HCT116 (cell line): Measurements from ENCODE around the gene SLC10A3. TPM values are rescaled to one million over a fixed set of nuclear protein-coding genes. Genes with fewer than 3 reads are reported as not detected.

Experiments used
- ATAC-seq: fragments of 200-7000 bp; cut with Tn5 transposase; 2 replicates; pipeline ENCODE4 v1.9.1; 2020; ENCODE audit warnings: mild to moderate bottlenecking, moderate library complexity
- BruUV-seq: library from RNA; stranded (reverse); fragments of 400-500 nt; replicated peaks from 2 replicates; lab custom pipeline; 2021; lab: Mats Ljungman, UMichigan
- CTCF ChIA-PET: fragments of 300-600 bp; sonication (Branson Sonifier 250); formaldehyde crosslinking; loops from one replicate; lab custom pipeline; 2021; ENCODE audit warnings: antibody characterized with exemption; lab: Charles Lee
- POLR2A ChIA-PET: fragments of 300-600, 350-600 bp; sonication (Branson Sonifier 250); formaldehyde crosslinking; loops from one replicate; lab custom pipeline; 2021; ENCODE audit warnings: antibody characterized with exemption; lab: Charles Lee
- RAD21 ChIA-PET, 2 experiments: fragments of 300-600 bp; sonication (Branson Sonifier 250); formaldehyde crosslinking; loops; one replicate each; lab custom pipeline; 2023; ENCODE audit warnings: low total read pairs in 2 of 2; ENCODE audit not compliant: uncharacterized antibody in 2 of 2, unreplicated experiment in 2 of 2, low non-redundant PET in 1 of 2; lab: Charles Lee
- DNase-seq: peaks from one replicate; pipeline ENCODE4 v3.0.0-alpha.2; 2010; ENCODE audit warnings: low read depth, low spot score
- H2AFZ ChIP-seq: fragments of 200-600 bp; shearing (Covaris generic), sonication (generic); 2 replicates; pipeline ENCODE4 v1.6.1; 2017; ENCODE audit warnings: low read depth, mixed run types, mixed read lengths, antibody characterized with exemption, low read length; ENCODE audit not compliant: poor library complexity, severe bottlenecking
- H3K27ac ChIP-seq: 2 replicates; pipeline ENCODE4 v1.5.1; 2012; ENCODE audit warnings: low read depth, low read length
- H3K27me3 ChIP-seq: fragments of 200-600 bp; sonication (generic); 2 replicates; pipeline ENCODE4 v1.6.1; 2016; ENCODE audit warnings: mixed run types, low read length, mixed read lengths; ENCODE audit not compliant: insufficient read depth
- H3K36me3 ChIP-seq, 2 experiments: fragments of 200-500 bp in 1 of 2; fragments of 200-600 bp in 1 of 2; sonication (Bioruptor generic) in 1 of 2; sonication (generic) in 1 of 2; 2 replicates each; pipeline versions ENCODE4 v1.5.1 to v1.6.1; 2014 to 2016; ENCODE audit warnings: low read length in 2 of 2, inconsistent platforms in 1 of 2, mixed read lengths in 1 of 2, mixed run types in 1 of 2; ENCODE audit not compliant: insufficient read depth in 2 of 2, control insufficient read depth in 1 of 2
- H3K4me1 ChIP-seq, 2 experiments: fragments of 200-600 bp in 1 of 2; sonication (generic) in 1 of 2; 2 replicates each; pipeline versions ENCODE4 v1.5.1 to v1.6.1; 2012 to 2017; ENCODE audit warnings: low read length in 2 of 2, inconsistent platforms in 1 of 2, mild to moderate bottlenecking in 1 of 2, mixed read lengths in 1 of 2, mixed run types in 1 of 2, moderate library complexity in 1 of 2; ENCODE audit not compliant: insufficient read depth in 2 of 2, control insufficient read depth in 1 of 2
- H3K4me2 ChIP-seq: fragments of 200-600 bp; sonication (generic); 2 replicates; pipeline ENCODE4 v1.6.1; 2017; ENCODE audit warnings: mixed run types, low read length, mixed read lengths
- H3K4me3 ChIP-seq, 2 experiments: fragments of 200-600 bp in 1 of 2; sonication (generic) in 1 of 2; replicated peaks in 1 of 2; 2 replicates each; pipeline ENCODE4 v1.5.1; 2011 to 2016; ENCODE audit warnings: low read length in 2 of 2, control low read depth in 1 of 2, low read depth in 1 of 2, mild to moderate bottlenecking in 1 of 2, mixed read lengths in 1 of 2, mixed run types in 1 of 2
- H3K79me2 ChIP-seq: fragments of 200-600 bp; sonication (generic); 2 replicates; pipeline ENCODE4 v1.6.1; 2017; ENCODE audit warnings: mild to moderate bottlenecking, mixed run types, low read length, moderate library complexity, mixed read lengths; ENCODE audit not compliant: insufficient read depth
- H3K9ac ChIP-seq: fragments of 200-600 bp; sonication (generic); 2 replicates; pipeline ENCODE4 v1.6.1; 2016; ENCODE audit warnings: low read length, mixed read lengths
- H3K9me2 ChIP-seq: fragments of 200-600 bp; sonication (generic), shearing (Covaris generic); 2 replicates; pipeline ENCODE4 v1.6.1; 2017; ENCODE audit warnings: mixed run types, mild to moderate bottlenecking, moderate library complexity; ENCODE audit not compliant: insufficient read depth
- H3K9me3 ChIP-seq, 2 experiments: fragments of 200-500 bp in 1 of 2; fragments of 200-600 bp in 1 of 2; sonication (Bioruptor generic) in 1 of 2; sonication (generic) in 1 of 2; 2 replicates each; pipeline ENCODE4 v1.6.1; 2014 to 2017; ENCODE audit warnings: low read length in 2 of 2, mixed read lengths in 2 of 2, inconsistent platforms in 1 of 2, low read depth in 1 of 2, mild to moderate bottlenecking in 1 of 2, mixed run types in 1 of 2, moderate library complexity in 1 of 2; ENCODE audit not compliant: control insufficient read depth in 1 of 2, insufficient read depth in 1 of 2
- H4K20me1 ChIP-seq: fragments of 200-600 bp; sonication (generic), shearing (Covaris generic); 2 replicates; pipeline ENCODE4 v1.6.1; 2017; ENCODE audit warnings: mixed run types, mild to moderate bottlenecking, moderate library complexity; ENCODE audit not compliant: insufficient read depth
- ATF3 ChIP-seq: IDR thresholded peaks from 2 replicates; pipeline ENCODE4 v1.6.1; 2012
- CBX3 ChIP-seq: IDR thresholded peaks from 2 replicates; pipeline ENCODE4 v1.6.1; 2012; ENCODE audit warnings: low read depth
- CEBPB ChIP-seq: IDR thresholded peaks from 2 replicates; pipeline ENCODE4 v1.6.1; 2012; ENCODE audit warnings: low read depth
- EGR1 ChIP-seq: IDR thresholded peaks from 2 replicates; pipeline ENCODE4 v1.6.1; 2012; ENCODE audit warnings: low read depth
- EZH2phosphoT487 ChIP-seq: fragments of 200-600 bp; IDR thresholded peaks from 2 replicates; pipeline ENCODE4 v1.6.1; 2018; ENCODE audit warnings: antibody characterized with exemption, borderline replicate concordance
- JUND ChIP-seq: IDR thresholded peaks from 2 replicates; pipeline ENCODE4 v1.6.1; 2012
- RAD21 ChIP-seq: IDR thresholded peaks from 2 replicates; pipeline ENCODE4 v1.6.1; 2012; ENCODE audit warnings: low read depth, mild to moderate bottlenecking
- SRF ChIP-seq: IDR thresholded peaks from 2 replicates; pipeline ENCODE4 v1.6.1; 2012; ENCODE audit warnings: low read depth
- ZNF274 ChIP-seq: fragments of 200-500 bp; sonication (Bioruptor generic); IDR thresholded peaks from 2 replicates; pipeline ENCODE4 v1.6.1; 2014; ENCODE audit warnings: mild to moderate bottlenecking, low read depth, low read length, inconsistent platforms
- intact Hi-C: fragments of 100-400 bp; cut with micrococcal nuclease; formaldehyde crosslinking; loops from 2 replicates; pipeline ENCODE4 v1.10.0; 2022
- total RNA-seq: library from RNA; stranded (reverse); gene quantifications from one replicate; pipeline ENCODE4 v1.2.1, GENCODE V29; 2021; ENCODE audit not compliant: unreplicated experiment
- TF ChIP-seq, protein P1 (sequence below): IDR thresholded peaks from 2 replicates; pipeline ENCODE4 v1.6.1; 2012
- TF ChIP-seq, protein P2 (sequence below), 3 experiments: fragments of 200-600 bp in 1 of 3; sonication (generic) in 1 of 3; IDR thresholded peaks in 2 of 3; conservative IDR thresholded peaks in 1 of 3; 2 replicates each; pipeline ENCODE4 v1.5.1; 2012 to 2017; ENCODE audit warnings: low read depth in 2 of 3, low read length in 2 of 3, antibody characterized with exemption in 1 of 3, borderline replicate concordance in 1 of 3, control low read depth in 1 of 3, mild to moderate bottlenecking in 1 of 3, mixed read lengths in 1 of 3, mixed run types in 1 of 3, moderate library complexity in 1 of 3; ENCODE audit not compliant: insufficient read depth in 1 of 3

SLC10A3 gene
- total RNA-seq, 1 experiment from 2014 or later: 16.2 TPM

DNA sequence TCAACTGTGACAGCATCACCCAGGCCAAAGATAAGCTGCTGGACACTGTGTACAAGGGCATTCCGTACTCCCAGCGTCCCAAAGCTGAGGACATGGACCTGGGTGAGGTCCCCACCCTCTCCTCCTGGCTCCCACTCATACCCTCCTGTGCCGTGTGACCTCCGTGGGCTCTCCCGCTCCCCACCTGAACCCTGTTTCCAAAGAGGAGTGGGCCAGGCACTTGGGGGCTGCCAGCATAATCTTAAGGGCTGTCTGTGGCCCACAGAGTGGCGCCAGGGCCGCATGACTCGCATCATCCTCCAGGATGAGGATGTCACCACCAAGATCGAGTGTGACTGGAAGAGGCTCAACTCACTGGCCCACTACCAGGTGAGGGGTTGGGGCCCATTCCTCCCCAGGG, 21.3 kb downstream of the SLC10A3 start:
- BruUV-seq: no TSS peak
- POLR2A ChIA-PET: no interaction called here
- intact Hi-C loops: no loop called here

More for the DNA sequence above, 21.3 kb downstream of the SLC10A3 start:
- no peaks in the 10 kb centered on the region for H4K20me1 ChIP-seq
- H3K4me2 ChIP-seq: no peak overlapping the region
- no peak overlapping the region for H3K4me3 ChIP-seq
- H3K27ac ChIP-seq: no peak overlapping the region
- no peaks in the 10 kb centered on the region for H3K4me1 ChIP-seq
- H3K9ac ChIP-seq: no peak overlapping the region
- no peak for ATAC-seq
- H3K9me2 ChIP-seq: no peaks in the 10 kb centered on the region
- H3K79me2 ChIP-seq: no peaks in the 10 kb centered on the region
- no peak overlapping the region for H2AFZ ChIP-seq
- H3K36me3 ChIP-seq: peaks cover 2 to 3% of the 10 kb centered on the region in 2 experiments; a peak in 1 of 4 replicates
- RAD21 ChIA-PET: no interaction called here
- H3K9me3 ChIP-seq: no peaks in the 10 kb centered on the region
- no peak for DNase-seq
- TF ChIP-seq EZH2phosphoT487 (no peak), RAD21 (no peak), SRF (no peak), CBX3 (no peak), EGR1 (no peak), JUND (no peak), ATF3 (no peak), CEBPB (no peak), ZNF274 (no peak)
- TF ChIP-seq, protein P1, sequence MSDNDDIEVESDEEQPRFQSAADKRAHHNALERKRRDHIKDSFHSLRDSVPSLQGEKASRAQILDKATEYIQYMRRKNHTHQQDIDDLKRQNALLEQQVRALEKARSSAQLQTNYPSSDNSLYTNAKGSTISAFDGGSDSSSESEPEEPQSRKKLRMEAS: no peak
- TF ChIP-seq, protein P2, sequence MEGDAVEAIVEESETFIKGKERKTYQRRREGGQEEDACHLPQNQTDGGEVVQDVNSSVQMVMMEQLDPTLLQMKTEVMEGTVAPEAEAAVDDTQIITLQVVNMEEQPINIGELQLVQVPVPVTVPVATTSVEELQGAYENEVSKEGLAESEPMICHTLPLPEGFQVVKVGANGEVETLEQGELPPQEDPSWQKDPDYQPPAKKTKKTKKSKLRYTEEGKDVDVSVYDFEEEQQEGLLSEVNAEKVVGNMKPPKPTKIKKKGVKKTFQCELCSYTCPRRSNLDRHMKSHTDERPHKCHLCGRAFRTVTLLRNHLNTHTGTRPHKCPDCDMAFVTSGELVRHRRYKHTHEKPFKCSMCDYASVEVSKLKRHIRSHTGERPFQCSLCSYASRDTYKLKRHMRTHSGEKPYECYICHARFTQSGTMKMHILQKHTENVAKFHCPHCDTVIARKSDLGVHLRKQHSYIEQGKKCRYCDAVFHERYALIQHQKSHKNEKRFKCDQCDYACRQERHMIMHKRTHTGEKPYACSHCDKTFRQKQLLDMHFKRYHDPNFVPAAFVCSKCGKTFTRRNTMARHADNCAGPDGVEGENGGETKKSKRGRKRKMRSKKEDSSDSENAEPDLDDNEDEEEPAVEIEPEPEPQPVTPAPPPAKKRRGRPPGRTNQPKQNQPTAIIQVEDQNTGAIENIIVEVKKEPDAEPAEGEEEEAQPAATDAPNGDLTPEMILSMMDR (IDR thresholded peaks at IDR 0.05 in 2 of 3, conservative IDR thresholded peaks at IDR 0.05 in 1 of 3; ENCODE audit: borderline replicate concordance in 1 of 3, insufficient read depth in 1 of 3, low read depth in 2 of 3, low read length in 2 of 3): no peak
- no peaks in the 10 kb centered on the region for H3K27me3 ChIP-seq
- CTCF ChIA-PET: no interaction called here
